ENCODE results near the gene CTBP1. TPM values are rescaled to one million over a fixed set of nuclear protein-coding genes. Genes with fewer than 3 reads are reported as not detected.

Gene CTBP1
- polyA plus RNA-seq, 1 donor: 119 TPM

DNA sequence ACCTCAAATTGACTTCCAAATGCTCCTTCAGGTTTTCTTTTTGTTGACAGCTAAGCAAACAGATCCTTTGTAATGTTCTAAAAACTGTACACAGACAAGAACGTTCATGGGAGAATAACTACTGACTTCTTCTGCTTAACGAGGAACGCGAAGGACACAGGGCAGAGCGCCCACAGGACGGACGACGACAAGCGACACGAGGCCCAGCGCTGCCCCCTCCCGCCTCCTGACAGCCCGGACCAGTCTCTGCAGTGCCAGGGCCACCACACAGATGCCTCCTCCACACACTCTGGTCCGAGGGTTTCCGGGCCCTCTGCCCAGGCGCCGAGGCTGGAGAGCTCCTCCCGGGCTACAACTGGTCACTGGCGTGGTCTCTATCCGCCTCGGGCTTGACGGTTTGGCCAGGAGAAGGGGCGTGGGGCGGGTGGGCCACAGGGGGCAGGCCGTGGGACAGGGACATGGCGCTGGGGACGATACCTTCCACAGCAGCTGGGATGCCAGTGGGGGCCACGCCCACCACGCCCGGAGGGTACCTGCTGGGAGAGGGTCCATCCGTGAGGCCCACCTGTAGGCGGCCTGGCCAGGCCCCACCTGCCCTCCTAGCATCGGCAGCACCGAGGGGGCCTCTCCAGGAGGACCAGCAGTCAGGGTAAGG is 36.9 kb downstream of the CTBP1 start:
- DNase-seq (ENCODE audit: low read depth): no peak

DNA sequence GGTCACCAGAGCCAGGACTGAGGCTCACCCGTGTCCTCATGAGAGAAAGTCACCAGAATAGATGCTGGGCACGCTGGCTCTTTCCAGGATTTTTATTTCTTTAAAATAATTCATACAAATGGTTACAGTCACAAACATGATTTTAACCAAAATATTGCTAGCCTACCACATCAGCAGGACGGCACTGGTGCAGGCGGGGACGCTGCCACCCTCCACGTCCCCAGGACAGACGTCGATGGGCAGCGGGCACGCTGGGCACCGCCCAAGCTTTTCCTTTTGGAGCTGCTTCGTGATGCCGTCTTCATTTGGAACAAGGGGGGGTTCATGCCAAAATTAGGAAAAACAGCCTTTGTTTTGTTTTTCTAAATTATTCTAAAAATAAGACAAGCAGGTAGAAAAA is 37.6 kb downstream of the CTBP1 start:
- DNase-seq (ENCODE audit: low read depth): no peak

DNA sequence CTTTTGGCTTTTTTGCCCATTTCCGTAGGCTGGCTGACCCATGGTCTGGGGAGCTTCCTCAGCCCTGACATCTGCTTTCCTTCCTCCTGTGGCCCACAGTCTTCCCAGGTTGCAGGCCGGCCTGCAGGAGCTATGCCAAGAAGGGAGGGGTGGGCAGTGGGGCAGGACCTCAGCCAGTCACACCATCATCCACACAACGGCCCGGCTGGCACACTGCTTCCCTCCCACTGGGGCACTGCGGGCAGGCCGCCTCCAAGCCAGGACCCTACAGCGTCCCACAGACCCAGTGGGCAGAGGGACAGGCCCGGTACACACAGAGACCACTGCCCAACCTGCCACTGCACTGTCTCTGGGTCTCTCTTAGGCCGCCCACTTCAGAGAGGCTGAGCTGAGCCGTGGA is 38.0 kb downstream of the CTBP1 start:
- no peak for DNase-seq (ENCODE audit: low read depth)

DNA sequence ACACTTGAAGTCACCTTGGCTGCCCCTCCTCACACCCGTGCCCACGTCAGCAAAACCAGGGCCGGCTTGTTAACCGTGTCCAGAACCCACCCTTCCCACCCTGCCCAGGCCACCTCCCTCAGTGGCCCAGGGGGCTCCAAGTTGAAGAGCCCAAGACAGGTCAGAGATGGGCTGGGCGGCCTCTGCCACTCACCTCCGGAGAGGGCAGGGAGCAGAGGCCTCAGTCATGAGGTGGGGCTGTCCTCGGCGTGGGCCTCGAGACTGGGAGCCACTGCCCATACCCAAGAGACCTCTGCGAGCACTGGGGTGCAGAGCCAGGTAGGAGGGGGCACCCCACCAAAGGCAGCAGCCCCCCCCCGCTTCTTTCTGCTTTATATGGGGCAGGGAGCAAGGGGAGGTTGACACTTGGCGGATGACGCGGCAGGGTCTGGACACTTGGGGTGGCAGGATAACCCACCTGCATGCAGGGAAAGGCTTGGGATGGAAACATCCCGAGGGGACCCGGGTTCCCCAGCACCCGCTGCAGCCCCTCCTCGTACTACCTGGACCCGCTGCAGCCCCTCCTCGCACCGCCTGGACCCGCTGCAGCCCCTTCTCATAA is 38.6 kb downstream of the CTBP1 start:
- DNase-seq (ENCODE audit: low read depth): no peak

DNA sequence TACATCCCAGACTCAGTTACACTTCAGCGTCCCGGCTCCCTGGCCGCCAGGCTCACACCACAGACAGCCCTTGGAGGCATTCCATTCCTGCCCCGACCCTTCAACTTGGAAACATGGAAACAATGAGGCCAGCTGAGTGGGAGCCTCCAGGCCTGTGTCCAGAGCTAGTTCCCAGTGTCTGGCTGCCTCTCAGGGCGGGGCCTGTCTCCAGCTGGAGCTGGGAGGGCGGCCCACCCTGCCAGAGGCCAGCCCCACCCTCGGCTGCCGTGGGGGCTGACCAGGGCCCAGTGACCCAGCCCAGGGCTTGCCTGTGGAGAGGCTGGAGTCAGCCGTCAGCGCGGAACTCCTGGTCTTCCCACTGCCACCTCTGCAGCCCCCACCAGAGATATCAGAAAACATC is 39.1 kb downstream of the CTBP1 start:
- DNase-seq (ENCODE audit: low read depth): peak; percentile 58

DNA sequence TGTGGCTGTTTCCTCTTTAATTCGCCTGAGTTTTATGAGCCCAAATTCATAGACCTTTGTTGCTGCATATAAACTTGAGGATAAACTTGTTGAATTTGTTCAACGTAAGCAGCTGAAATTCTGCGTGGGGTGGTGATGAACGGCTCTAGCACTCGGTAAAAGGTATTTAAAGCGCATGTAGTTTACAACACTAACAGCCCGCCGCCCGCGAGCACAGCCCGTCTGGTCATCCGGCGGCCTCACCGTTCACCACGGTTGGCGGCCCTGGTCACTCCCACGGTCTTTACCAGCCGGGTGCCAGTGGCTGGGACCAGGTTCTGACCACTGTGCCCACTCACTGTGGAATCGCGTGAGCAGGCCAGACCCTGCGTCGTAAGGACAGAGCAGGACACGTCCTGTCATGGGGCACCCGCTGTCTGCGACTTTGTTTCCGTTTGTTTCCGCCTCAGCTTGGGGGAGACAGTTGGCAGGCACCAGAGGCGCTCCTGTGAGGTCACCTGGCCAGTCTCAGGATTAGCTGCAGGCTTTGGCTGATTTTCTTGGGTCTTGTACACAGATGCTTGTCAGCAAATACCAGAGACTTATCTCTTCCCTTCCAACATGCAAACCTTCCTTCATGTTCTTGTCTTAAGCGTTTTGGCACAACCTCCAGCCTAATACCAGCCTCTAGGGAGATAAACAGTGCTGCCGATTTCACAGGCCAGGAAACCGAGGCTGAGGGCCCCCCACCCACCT is 39.8 kb downstream of the CTBP1 start:
- no peak for DNase-seq (ENCODE audit: low read depth)

DNA sequence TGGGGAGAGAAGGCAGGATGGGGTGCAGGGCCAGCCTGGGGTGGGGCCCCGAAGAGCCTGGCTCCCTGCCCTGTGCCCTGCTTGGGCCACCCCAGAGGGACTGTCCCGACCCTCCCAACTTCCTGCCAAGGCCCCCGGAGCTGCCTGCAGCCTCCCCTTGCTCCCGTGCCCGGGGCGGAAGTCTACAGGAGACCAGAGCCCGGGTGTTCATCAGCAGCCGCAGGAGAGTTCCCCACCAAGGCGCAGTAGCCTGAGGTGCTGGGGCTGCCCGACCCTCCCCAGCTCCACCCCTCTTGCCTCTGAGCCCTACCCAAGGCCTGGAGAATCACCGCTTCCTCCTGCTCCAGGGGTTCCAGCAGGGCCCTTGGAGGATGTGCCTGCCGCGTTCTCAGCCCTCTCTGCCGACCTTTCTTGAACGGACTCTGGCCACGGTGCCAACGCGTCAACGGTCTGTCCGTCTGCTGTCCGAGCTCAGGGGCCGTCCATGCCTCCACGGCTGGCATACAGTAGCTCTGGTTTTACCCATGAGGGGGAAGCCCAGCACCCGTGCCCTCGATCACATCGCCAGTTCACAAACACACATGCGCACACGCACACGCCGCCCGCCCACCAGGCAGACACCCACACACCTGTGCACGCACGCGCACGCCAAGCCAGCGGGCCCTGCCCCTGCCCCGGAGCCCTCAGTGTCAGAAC is 40.5 kb downstream of the CTBP1 start:
- DNase-seq (ENCODE audit: low read depth): no peak

DNA sequence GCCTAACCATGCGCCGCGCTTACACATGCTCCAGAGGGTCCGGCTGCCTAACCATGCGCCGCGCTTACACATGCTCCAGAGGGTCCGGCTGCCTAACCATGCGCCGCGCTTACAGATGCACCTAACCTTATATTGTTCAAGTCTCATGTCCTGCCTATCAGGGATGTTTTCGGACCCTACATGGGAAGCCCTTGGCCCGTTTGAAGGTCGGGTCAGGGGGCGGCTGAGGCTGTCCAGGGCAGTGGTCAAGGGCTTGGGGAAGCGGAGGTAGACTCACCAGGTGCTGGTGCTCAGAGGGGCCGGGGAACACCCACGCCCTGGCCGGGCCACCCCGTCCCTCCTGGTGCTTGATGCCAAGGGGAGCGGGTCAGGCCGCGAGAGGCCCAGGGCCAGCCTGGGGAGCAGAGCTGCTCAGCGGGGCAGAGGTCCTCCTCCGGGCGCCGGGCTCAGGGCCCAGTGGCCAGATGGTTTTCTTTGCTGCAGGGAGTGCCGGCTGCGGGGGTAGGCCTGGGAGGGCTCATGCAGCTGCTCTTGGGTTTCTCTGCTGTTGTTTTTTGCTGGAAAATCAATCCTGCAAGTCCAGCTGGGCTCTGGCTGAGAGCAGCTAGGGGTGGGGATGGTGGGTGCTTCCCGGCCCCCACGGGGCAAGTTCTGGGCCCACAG is 41.2 kb downstream of the CTBP1 start:
- no peak for DNase-seq (ENCODE audit: low read depth)

DNA sequence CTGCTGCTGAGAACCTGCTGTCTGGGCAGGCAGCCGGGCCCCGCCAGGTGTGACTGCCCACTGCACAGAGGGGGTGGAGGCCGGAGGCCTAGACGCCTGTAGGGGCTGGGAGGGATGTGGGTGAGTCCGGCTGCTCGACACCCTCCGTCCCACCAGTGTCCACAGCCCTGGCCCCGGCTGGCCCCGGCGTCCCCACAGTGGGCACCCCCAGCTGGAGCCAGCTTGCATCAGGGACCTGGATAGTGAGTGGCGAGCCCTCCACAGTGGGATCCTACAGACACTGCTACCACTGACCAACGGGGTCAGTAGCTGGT is 41.8 kb downstream of the CTBP1 start:
- DNase-seq (ENCODE audit: low read depth): no peak

DNA sequence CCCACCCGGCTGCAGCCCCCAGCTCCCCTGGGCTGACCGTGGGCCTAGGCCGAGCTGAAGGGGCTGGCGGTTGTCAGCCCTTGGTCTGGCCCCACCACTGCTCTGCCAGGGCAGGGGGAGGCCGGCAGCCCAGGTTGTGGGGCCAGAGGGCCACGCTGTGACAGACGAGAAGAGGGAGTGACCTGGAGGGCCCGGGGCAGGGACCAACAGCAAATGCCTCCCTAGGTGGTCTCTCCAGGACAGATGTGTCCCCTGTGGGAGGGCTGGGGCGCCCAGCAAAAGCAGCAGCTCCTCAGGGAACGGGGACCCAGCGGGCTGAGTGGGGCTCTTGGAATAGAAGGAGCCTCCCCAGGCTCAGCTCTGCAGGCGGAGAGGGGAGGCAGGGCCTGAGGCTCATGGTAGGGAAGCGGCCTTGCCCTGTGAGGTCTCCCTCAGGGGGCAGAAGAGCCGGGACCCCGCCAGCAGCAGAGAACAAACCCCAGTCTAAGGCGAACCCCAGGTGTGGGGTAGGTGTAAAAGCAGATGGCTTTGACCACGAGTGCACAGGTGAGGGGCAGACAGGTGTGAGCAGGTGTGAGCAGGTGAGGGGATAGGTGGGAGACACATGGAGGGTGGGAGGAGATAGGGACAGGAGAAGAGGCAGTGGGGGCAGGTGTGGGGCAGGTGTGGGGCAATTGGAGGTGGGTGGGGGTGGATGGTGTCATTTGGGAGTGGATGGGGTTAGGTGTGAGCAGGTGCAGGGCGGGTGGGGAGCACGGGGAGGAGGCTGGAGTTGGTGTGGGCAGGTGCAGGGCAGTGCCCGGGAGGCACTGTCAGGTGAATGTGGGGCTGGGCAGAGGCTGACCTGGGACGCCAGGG is 42.4 kb downstream of the CTBP1 start:
- DNase-seq (ENCODE audit: low read depth): no peak

DNA sequence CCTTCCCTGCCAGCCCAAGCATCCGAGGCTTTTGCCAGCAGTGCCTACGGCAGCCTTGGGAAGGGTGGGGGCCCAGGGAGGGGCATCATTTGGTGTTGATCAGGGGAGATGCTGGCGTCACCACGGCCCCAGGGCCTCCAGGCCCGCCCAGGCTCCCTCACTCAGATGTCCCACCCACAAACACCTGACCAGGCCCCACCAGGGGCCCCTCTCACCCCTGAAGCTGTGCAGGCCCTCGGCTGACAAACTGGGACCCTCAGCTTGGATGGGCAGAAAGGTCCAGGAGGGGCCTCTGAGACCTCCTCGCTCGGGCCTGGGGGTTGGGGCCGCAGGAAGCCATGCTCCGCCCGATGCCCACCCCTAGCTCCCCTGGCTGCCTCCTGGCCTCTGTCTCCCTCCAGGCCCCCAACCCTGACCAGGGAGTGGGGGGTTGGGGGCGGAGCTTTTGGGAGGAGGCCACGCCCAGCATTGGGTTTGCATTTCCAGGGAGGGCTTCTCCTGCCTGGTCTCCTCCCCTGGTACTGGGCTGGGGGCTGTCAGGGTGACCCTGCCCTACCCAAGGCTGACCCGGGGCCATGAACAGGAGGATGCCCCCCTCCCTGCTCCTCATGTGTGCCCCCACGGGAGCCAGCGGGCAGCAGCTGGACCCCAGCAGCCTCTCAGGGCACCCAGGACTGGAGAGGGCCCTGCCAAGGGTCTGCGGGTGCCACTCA is 43.2 kb downstream of the CTBP1 start:
- no peak for DNase-seq (ENCODE audit: low read depth)

DNA sequence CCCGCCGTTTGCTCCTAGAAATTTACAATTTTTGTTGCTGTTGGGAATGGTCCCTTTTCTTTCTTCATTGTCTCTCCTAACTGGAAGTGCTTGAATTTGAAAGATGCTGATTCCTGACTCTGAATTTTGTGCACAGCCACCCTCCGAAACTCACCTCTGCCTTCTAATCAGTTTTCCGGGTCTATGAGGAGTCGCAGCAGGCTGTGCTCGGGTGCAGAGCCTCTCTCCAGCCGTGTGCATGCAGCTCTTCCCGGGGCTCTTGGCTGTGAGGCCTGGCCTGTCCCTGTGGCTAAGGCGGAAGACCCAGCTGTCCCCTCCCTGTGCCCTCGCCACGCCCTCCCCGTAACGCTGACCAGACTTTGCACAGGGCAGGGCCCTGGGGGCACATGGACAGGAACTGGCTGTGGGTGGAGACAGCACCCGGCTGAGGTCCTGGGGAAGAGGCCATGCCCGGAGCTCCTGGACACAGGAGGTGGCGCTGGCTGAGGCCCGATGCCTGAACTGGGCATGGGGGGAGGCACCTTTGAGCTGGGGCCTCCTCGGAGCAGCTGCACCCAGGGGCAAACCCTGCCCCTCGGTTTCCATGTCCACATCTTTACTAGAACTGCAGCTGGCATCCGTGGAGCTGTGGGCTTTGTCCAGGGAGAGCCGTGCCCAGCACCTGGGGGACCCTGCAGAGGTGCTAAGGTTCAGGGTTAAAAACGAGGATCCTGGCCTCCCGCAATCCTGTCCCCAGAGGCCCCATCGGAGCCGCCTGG is 43.9 kb downstream of the CTBP1 start:
- no peak for DNase-seq (ENCODE audit: low read depth)

DNA sequence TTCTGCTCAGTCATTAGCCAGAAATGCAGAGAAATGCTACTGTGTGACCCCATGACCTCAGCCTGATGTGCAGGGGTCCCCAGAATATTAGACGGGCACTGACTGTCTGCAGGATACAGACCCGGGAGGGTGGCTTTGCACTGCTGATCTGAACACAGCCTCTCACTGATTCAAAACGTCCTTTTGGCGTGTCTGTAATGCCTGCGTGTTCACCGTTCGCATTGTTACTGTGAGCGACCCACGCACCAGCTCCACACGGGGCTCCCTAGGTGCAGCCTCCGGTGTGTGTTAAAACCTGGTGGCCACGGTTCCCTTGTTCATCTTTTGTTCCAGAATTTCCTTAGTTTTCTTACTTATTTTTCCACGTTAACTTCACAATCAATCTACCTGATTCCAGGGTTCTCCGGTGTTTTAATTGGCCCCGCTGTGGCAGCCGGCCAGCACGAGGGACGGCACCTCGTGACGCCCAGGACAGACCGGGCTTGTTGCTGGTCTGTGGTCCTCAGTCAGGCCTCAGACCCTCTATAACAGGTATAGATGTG is 44.6 kb downstream of the CTBP1 start:
- DNase-seq (ENCODE audit: low read depth): no peak

DNA sequence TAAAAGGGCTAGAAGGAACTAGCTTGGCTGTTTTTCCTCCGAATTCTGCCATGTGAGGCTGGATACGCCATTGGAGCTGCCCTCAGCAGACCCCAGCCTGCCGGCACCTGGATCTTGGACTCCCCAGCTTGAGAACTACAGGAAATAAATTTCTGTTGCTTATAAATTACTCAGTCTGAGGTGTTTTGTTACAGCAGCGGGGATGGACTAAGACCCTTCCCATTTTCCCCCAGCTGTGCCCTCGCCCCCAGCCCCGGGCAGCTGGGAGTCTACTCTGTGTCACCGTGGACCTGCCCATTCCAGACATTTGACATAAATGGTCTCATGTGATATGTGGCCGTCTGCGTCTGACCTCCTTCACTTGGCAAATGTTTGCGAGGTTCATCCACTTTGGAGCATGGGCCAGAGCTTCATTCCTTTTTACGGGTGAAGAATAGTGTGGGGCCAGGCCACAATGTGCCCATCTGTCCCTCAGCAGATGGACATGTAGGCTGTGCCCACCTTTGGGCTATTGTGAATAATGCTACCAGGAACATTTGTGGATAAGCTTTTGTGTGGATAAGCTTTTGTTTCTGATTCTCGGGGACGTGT is 45.8 kb downstream of the CTBP1 start:
- DNase-seq (ENCODE audit: low read depth): no peak

DNA sequence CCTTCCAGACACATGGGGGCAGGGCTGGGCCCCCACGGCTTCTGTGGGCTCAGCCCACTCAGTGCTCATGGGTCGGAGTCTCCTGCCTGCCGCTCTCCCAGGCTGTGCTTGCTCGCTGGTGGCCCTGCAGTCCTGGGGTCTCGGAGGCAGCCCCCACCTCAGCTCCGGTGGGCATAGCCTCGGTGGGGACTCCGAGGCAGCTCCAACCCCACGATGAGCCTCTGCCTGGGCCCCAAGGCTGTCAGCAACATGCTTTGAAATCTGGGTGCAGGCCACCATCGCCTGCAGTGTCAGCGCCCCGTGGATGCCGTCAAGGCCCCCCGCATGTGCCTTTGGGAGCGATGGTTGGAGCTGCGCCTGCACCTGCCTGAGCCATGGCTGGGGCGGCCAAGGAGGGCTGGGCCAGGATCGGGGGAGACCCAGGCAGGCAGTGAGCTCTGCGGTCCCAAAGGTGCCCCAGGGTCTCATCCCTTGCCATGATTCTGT is 46.4 kb downstream of the CTBP1 start:
- DNase-seq (ENCODE audit: low read depth): no peak

DNA sequence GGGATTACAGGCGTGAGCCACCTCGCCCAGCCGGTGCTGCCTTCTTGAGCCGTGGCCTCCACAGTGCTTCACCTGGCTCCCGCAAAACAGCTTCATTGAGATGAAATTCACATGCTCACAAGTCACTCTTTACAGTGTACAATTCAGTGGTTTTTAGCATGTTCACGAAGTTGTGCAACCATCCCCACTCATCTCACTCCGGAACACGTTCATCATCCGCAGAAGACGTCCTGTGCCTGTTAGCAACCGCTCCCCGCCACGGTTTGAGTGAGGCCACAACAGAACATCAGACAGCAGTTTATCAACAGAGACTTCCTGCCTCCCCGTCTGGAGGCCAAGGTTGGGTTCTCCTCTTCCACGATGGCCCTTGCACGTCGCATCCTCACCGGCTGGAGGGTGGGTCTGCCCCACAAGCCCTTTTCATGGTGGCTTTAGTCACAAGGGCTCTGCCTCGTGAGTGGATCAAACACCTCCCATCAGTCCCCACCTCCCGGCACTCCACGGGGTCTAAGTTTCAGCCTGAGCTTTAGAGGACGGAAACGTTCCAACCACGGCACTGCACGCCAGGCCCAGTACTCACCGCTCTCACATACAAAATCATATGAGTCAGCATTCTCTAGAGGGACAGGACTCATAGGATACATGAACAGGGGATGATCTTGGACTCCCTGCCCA is 46.9 kb downstream of the CTBP1 start:
- no peak for DNase-seq (ENCODE audit: low read depth)

DNA sequence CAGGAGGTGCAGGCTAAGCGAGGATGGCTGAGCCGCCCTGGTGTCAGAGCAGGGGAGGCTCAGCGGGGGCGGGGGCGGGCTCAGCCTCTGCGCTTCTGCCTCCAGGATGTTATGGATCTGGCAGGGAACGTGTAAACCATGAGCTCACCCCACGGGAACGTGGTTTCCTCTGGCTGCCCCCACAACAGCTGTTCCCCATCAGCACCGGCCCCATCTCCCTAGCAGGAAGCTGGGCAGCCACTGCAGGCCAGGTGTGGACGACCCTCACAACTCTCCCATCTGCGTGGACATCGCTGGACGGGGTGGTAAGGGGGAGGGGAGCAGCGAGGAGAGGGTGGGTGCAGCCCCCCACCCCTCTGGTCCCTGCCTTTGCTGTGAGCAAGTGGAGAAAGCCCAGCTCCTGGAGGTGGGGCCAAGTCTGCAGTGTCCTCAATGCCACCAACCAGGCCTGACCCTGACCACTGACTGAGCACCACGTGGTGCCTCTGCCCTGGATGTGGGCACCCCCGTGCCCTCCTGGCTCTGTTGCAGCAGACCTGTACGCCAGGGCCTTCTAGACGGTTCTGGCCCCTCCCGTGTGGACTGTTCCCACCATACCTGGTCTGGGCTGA is 48.4 kb downstream of the CTBP1 start:
- DNase-seq (ENCODE audit: low read depth): peak; percentile 81
